Hepatocyte (in vitro differentiated cells): ENCODE measurements around the gene PRSS27.
"Not testable (repeated sequence)": the region's sequence is repeated elsewhere in the genome, so short reads cannot be mapped to it uniquely, and the experiment has no call there.

Source experiments
- CTCF ChIP-seq: fragments of 200-600 bp; sonication (generic); IDR thresholded peaks from 2 replicates; pipeline ENCODE4 v1.5.1; 2016; ENCODE audit warnings: antibody characterized with exemption, mild to moderate bottlenecking; ENCODE audit not compliant: poor library complexity
- EZH2 ChIP-seq: fragments of 200-600 bp; sonication (generic); IDR thresholded peaks from 2 replicates; pipeline ENCODE4 v1.6.1; 2016; ENCODE audit warnings: antibody characterized with exemption, mild to moderate bottlenecking, borderline replicate concordance

DNA sequence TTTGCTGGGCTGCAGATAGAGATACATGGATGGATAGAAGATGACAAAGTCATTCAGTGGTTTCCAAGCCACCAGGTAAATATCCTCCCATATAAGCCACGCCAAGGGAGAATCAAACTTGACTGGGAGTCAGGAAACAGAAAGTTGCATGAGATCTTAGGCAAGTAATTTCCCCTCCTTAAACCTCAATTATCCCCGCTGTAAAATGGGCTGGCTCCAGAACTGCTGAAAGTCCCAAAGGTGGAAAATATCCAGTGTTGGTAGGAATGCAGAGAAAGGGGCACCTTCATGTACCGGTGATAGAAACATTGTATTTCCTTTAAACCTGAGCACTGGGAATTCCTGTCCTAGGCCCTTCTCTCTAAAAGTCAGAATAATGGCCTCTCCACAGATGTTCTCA, 43.1 kb downstream of the PRSS27 start:
- TF ChIP-seq CTCF, EZH2: not testable (repeated sequence)
